CD4-positive, alpha-beta T cell treated with Interleukin-21 for 1 hour (primary cell): ENCODE data around the gene TLK2.
A peak's percentile ranks its signal among the peaks of the same experiment; 100 is the strongest.

Experiments used
- DNase-seq: peaks from one replicate; pipeline ENCODE4 v3.0.0-alpha.2; 2020

TLK2 gene

DNA sequence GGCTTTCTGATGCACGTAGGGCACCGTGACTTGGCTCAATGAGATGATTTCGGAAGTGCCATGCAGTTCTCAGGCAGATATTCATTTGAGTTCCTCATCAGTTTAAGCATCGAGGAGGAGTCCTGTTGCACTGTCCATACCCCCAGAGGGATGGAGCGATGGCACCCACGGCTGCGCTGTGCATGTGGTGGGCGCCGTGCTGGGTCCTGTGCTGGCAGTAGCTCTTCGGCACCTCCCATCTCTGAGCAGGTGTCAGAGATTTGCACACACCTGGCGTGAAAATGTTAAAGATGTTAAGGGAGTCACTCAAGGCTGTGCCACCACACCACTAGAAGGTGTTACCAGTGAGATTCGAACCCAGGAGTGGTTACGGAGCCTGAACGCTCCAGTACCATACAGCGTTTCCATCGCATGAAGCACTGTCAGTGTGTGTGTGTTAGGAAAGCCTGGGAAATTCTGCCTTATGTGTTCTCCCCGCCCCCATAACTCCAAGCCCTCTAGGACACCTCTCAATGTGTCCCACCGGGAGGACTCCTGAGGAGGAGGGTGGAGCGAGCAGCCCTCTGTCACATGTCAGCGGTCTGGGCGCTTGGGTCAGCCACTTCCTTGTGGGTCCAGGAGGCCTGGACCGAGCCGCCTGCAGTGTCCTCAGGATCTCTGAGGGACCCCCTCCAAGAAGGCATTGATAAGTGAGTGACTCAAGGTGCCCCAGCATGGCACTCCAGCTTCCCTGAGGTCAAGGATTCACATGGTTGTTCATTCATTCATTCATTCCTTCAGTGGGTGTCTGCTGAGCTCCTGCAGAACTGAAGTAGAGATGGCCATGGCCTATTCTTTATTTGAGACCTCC, 152.7 kb downstream of the TLK2 start:
- no peak for DNase-seq

DNA sequence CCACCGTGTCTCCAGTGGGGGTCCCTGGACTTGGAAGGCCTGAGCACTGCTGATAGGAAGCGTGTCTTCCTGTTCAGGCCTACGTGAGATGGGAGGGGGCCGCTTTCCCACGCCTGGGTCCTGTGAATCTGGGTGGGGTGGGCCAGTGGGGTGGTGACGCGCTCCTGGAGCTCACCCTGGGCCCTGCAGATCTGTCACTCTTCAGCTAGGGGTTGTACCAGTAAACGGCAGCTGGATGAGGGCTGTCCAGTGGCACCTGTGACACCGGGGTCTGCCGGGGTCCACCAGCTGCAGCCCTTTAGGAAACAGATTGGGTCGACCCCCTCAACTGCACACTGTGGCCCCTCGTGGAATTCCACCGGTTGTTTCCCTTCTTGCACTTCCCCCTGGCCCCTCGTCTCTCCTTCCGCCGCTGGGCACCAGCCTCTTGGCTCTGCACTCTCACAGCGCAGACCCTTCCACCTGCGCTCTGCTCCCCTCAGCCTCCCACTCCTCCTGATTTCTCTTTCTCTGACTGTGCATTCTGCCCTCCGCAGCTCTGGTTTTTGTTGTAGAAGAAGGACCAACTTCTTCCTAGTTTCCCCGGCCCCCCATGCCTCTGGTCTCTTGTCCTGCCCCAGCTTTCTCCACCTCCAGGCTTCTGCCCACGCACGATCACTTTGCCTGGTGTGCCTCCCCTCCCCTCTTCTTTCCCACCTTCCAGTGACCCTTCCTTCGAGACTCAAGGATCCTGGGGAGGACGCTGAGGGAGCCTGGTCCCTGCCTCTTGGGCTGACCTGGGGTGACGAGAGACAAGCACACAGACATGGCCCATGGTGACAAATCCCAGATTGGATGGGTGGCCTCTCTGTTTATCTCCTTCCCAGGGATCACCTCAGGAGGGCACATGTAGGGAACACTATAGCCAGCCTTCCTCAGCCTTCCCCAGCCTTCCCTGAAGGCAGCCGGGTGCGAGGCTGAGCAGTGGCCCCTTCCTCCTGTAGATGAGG, 153.6 kb downstream of the TLK2 start:
- DNase-seq: no peak

DNA sequence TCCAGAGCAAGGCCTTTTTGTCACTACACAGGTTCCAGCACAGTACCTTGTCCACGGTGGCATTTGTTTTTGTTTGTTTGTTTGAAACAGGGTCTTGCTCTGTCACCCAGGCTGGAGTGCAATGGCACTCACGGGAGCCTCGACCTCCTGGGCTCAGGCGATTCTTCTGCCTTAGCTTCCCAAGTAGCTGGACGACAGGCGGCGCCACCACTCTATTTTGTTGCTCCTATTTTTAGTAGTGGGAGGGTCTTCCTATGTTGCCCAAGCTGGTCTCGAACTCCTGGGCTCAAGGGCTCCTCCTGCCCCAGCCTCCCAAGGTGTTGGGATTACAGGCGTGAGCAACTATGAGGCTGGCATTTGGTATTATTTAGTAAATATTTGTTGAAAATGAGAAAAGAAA, 159.2 kb downstream of the TLK2 start:
- no peak for DNase-seq

DNA sequence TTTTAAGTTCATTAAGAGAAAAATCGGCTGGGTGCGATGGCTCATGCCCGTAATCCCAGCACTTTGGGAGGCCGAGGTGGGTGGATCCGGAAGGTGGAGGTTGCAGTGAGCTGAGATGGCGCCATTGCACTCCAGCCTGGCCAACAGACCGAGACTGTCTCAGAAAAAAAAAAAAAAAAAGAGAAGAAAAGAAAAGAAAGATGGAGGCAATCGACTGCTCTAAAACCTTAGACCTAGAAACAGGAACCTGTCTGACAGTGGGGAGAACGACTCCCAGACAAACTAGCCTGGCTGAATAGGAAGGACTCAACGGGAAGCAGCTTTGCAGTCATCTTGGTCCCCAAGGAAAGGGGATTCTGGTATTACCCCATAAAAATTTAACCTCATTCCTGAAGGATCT, 162.5 kb downstream of the TLK2 start:
- DNase-seq: no peak

DNA sequence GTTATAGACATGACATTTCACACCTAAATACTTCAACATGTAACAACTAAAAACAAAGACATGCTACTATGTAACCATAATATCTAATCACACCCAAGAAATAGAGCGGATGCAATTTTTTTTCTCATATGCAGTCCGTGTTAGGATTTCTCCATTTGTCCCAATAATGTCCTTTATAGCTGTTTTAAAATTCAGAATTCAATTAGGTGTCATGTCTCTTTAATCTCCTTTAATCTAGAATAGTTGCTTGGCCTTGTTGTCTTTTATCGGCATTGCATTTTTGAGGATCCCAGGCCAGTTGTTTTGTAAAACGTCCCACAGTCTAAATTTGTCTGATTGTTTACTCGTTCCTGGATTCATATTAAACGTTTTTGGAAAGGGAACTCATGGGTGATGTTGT, 163.3 kb downstream of the TLK2 start:
- DNase-seq: no peak

DNA sequence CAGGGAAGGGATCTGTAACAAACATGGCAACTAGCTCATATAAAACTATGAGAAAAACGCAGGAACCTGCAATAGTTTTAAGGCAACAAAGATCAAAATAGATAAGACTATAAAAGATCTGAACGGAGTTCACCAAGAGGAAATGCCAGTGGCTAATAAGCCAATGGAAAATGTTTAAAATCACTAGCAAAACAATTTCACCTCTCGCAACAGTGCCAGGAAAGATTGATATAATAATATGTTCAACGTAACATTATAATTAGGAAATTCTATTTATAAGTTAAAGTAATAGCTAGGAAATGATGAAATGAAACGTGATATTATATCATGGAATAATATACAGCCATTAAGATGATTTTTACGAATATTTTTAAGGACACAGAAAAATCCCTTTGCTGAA, 164.9 kb downstream of the TLK2 start:
- DNase-seq: no peak

DNA sequence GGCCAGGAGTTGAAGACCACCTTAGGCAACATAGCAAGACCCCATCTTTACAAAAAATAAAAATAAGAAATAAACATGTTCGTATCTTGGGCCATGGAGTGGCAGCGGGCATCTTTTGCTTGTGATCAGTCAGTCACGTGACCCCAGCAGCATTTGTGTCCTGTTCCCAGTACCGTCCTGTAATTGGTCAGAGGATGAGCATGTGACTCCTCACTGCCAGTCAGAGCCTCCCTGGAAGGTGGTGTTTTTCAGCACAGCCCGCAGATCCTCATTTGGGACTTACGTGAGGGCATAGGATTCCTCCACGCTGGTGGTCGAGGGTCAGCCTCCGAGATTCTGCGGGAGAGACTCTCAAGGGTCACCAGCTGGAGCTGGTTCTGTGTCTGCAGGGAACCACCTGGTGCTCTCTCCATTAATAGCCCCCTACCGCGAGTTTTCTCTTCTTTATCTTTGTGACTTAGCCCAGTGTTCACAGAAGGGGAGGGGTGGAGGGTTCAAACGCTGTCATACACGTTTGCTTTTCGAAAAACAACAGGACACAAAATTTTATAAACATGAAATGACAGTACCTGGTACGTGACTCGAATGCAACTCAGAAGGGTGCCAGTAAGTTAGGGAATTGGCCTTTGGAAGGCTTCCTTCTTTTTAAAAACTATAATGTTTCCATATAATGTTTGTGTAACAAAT, 166.0 kb downstream of the TLK2 start:
- DNase-seq: no peak

DNA sequence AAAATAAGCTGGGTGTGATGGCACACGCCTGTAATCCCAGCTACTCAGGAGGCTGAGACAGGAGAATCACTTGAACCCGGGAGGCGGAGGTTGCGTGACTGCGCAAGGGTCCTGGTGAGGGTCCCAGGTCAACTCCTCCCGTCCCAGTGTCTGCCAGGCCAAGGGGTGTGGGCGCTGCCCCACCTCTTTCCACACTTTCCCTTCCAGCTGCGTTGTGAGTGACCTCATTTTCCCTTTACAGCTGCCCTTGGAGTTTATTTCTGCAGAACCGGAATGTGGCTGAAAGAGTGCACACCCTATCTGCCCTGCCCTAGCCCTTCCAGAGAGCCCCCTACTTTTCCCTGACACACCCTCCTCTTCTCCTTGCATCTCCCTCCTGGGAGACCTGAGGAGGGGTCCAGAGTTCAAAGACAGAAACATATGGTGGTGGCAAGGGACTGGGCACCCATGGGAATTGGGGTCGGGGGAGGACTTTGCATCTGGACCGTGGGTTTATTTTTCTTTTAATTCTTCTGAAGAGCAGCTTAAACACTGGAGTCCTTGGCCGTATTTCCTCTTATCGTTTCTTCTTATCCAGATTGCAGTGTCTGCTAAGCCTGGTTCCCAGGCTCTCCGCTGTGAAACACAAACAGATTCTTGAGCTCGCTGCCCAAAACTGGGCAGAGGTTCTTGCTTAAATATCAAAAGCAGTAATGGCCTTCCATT, 169.8 kb downstream of the TLK2 start:
- DNase-seq: no peak

DNA sequence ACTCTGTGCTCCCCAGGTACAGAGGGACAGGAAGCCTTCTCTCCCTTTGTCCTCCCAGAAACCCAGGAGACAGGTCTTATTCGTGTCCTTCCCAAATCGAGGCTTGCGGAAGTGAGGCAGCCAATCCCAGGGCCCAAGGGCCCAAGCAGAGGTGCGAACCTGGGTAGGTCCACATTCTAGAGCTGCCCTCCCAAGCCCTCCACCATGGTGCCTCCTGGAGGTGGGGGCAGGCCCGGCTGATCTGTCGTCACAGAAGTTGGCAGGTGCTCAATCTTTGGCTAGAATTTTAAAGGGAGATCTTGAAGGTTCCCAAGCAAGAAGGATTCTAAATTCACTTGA, 170.3 kb downstream of the TLK2 start:
- DNase-seq: no peak

DNA sequence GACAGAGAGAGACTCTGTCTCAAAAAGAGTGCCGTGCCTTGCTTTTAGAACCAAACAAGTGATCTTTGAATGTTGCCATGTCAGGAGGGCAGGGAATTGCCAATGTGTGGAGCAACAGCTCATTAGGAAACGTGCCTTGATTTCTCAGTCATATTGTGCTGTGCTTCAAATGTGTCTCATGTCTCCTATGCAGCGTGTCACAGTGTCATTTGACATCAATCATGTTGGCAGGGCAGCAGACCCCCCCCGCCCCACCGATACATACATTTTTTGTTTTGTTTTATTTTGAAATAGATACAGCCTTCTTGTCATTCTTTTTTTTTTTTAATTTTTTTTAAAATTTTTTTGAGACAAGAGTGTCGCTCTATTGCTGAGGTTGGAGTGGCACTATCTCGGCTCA, 170.9 kb downstream of the TLK2 start:
- DNase-seq: no peak

DNA sequence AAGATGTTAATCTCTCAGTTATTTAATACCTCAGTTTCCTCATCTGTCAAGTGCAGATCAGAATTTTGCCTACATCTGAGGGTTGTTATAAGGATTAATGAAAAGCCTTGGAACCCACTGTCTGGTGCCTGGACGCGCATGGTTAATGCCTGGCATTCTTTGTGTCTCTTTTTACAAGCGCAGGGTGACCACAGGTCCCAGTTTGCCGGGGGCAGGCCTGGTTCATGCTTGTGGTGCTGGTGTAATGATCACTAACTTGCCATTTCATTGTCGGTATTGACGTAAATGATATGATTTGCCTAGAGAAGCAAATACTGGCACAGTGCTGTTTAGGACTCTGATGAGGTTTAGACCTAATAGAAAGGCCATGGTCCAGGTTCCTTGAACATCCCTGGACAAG, 172.0 kb downstream of the TLK2 start:
- DNase-seq: no peak

DNA sequence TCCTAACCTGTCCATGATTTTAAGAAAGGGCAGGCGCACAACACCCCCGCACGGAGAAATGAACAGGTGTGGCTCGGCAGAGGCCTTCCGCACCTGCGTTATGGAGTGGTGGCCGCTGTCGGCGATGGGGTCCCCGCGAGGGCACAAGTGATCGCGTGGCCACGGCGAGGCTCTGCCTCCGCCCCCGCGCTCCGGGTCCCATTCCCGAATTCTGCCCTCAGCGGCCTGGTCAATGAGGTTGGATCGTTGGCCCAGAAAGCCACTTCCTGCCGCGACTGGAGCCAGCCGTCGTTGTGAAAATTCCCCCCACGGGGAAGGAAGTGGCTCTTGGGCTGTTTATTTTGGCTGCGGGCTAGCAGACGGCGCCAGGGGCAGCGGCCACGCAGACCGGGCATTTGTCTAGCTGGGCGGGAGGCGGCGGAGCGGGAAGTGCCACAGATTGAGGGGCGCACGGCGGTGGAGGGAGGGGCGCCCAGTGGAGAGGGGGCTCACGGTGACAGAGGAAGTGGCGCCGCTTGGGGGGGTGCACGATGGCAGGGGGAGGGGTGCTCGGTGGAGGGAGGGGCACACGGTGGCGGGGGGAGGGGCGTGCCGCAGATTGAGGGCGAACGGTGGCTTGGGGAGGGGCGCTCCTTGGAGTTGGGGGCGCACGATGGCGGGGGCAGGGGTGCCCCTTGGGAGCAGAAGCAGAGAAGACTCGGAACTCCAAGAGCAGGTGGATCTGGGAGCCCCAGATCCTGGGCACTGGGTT, 173.8 kb downstream of the TLK2 start:
- DNase-seq: peak; percentile 38

DNA sequence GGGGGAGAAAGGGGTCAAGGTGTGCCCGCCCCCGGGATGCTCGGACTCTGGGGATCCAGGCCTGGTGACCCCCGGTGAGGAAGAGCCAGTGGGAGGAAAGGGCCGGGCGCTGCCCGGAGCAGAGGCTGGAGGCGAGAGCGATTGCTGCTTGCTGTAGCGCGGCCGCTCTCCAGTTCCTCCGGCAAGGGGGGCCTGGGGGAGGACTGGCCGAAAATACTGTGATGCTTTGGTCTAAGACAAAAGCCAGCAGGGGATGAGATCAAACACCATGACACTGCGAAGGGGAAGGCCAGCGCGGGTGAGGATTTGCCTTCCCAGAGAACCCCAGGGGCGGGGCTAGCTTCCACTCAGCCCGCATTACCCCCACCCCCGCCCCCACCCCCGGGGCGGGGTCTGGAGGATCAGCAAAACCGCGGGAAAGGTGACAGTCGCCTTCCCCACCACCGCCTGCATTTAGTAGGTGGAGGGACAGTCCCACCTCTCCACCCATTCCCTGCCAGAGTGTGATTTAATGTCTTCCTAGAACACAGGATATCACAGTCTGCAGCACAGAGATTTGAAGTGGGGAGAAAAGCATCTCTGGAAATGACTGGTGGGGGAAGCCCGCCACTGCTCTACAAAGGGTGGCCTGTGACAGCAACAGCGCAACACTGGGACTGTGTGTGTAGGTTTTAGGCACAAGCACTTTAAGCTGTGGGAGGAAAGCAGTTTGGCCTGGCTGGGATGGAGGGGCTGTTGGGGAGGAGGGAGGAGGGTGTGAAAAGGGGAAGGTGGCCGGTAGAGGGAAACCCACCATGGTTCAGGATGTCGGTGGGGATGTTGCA, 174.6 kb downstream of the TLK2 start:
- DNase-seq: peak; percentile 57

DNA sequence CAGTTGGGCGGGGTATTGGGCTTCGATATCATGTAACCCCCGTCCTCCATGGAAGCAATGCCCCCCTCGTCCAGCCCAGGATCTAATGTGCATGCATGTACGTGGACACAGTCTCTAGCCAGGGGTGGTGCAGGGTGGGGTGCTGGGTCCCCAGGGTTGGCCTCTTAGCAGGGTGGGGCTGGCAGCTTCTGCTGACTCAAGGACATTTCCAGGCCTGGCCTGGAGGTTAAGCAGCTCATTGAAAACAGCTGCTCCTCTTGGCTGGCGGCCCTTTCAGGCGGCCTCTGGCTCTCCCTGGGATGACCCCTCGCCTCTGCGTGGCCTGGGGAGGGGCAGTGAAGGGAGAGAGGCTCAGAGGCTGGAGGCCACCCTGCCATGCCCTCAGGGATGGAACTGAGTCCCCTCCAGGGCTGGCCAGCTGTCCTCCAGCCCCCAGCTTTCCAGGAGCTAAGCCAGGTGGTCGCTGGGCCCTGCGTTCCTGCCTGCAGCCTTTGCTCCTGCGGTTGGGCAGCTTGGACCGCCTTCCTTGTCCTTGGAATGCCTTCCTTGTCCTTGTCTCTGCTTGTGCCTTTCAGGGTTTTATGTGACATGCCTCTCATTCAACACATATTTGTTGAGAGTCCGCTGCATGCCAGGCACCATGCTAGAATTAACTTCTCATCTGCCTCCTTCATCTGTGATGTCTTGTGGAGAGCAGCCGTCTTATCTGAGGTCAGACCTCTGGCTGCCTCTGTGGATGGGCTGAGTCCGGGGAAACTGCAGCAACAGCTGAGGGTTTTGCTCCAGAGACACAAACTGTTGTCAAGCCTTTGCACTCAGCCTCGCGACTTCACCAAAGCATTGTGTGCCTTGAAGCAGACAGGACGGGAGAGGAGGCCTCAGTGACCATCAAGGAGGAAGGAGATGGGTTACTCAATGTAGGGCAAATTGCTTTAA, 175.5 kb downstream of the TLK2 start:
- no peak for DNase-seq

DNA sequence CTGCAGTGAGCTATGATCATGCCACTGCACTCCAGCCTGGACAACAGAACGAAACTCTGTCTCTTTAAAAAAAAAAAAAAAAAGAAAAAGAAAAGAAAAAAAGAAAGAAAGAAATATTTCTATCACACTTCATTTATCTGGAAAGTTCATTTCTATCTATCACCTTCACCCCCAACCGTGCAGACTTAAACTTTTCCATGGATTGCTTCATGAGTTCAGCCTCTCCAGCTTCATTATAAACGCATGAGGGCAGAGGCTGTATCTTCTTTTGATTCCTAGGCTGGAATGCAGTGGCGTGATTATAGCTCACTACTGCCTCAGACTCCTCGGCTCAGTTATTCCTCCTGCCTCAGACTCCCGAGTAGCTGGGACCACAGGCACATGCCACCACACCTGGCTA, 177.0 kb downstream of the TLK2 start:
- no peak for DNase-seq

DNA sequence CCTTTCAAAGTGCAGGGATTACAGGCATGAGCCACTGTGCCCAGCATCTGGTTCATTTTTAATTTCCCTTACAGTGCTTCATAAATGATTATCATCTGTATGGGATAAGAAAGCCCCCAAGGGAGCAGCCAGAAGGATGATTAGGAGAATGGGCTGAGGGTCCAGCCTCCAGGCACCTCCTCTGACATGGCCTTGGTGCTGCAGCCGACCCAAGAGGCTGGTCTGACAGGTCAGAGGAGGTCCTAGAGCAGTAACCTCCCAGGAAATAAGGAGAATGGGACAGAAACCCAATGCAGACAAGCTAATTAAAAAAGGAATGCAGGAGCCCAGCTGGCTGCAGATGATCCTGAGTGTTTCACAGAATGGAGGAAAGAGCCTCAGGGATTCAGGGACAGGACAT, 177.8 kb downstream of the TLK2 start:
- DNase-seq: no peak

DNA sequence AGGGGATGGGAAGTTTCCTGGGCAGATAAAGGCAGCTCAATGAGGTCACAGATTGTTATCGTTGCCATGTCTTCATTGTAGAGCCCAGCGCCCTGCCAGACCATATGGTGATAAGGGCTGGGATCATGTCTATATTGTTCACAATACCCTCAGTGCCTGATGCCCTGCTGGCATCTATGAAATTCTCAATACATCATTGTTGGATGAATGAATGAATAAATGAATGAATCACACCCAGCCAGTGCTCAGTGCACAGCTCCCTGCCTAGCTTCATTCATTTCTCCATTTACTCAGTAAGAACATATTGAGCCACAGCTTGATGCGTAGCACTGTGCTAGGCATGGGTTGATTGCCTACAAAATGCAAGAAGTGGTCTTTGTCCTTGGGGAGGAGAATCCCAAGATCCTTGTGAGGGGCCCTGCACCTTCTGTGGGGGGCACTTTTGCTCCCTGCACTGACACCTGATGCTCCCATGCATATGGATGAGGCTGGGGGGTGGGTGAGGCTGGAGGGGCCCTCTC, 178.6 kb downstream of the TLK2 start:
- no peak for DNase-seq

DNA sequence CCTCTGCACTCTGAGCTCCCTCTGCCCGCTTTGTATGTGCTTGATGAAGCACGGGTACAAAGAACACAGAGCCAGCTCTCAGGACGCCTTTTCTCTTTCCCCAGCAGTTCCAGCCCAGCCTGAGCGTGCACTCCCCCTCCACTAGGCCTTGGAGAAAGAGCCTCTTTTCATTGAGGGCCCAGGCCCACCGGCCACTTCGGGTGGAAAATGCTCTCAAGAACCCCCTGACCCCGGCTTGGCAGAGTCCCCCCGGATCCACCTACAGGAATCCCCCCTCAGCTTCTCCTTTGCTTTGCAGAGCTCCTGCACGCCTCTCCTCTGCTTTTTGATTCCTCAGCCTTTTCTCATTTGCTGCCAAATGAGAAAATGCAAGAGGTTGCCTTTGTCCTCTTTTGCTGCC, 179.1 kb downstream of the TLK2 start:
- no peak for DNase-seq

DNA sequence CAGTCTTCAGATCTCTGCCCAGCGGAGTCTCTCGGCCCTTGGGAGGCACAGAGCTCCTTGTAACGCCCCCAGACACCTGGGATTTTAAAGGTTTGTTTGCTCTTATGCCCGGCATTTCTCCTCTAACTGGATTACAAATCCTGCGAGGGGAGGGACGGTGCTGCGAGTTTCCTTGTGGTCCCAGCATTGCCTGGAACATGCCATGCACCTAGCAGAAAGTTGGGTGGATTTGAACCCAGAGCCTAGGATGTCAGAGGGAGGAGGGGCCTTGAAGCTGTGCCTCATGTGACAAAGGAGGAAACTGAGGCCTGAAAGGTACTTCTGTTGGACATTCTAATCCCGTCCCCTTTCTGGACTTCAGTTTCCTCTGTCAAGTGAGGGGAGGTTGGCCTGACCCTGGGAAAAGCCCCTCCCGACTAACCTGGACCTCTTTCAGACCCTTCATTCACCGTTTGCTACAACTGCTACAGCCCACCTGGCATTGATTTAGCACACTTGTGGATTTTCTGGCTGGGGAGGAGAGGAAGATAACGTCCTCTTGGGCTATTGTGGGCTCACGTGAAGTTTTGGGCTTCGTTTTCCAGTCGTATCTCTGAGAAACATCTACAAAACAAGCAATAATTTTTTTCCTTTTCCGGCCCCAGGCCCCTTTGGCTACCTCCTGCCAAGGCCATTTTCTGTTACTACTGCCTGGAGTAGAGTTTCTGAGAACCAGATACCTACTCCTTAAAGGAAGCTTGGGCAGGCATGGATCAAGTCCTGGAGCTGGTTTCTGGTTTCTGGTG, 179.7 kb downstream of the TLK2 start:
- no peak for DNase-seq
